Fibroblast of skin of right quadriceps (primary cell): ENCODE measurements around the gene KRTAP10-12.

ENCODE experiments used
- DNase-seq: peaks from one replicate; pipeline ENCODE4 v3.0.0-alpha.2; 2013

The KRTAP10-12 gene

DNA sequence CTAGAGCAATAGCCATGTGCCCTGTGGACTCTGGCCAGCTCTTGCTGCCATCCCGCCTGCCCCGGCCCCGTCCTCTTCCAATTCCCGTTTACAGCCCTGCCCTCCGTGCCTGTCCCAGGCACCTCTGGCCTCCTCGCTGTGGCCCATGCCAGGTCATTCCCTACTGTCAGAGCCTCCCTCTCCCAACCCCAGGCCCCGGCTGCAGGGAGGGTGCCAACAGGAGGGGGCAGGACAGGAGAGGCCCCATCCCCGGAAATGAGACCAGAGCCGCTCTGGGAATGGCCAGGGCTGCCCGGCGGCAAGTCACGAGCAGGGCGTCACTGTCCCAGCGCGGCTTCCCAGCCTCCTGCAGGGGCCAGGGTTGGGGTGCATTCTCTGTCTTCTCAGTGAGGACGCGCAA lies 37.9 kb downstream of the KRTAP10-12 start:
- DNase-seq = no peak

DNA sequence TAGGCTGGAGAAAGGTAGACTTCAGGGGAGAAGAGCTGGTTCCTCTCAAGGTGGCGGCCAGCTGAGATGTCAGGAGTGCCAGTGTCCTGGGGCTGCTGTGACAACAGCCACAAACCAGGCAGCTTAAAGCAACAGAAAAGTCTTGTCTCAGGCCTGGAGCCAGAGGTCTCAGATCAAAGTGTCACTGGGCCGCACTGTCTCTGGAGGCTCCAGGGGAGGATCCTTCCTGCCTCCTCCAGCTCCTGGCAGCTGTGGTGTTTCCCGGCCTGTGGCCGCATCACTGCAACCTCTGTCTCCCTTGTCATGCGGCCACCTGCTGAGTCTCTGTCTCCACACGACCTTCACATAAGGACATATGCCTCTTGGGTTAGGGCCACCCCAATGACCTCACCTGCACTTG lies 38.8 kb downstream of the KRTAP10-12 start:
- no peak for DNase-seq

DNA sequence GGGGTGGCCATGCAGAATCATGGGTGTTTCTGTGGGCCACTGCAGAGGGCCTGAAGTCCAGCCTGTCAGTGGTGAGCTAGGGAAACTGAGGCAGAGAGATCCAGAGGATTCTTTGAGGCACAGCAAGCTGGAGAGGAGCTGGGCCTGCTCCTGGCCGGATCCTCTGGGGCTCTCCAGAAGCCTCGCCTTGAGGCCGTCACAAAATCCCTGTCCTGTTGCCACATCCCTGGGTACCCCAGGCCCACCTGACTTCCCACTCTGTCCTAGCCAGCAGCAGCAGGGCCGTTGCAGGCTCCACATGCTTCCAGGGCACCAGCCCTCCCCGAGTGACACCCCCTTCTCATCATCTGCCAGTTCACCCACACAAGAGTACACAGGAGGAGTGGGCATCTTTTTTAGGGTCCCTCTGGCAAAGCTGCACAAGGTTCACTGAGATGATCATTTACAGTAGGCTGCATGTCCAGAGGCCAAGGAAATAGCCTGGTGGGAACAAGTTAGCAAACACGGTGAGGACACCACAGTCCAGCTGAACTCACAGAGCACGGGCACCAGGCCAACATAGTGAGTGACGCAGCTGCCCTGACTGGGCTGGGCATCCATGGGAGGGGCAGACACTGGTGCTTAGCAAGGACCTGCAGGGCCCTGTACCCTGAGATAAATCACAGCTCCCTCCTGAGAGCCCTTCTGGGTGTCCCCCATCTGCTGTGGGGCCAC lies 39.5 kb downstream of the KRTAP10-12 start:
- DNase-seq = no peak

DNA sequence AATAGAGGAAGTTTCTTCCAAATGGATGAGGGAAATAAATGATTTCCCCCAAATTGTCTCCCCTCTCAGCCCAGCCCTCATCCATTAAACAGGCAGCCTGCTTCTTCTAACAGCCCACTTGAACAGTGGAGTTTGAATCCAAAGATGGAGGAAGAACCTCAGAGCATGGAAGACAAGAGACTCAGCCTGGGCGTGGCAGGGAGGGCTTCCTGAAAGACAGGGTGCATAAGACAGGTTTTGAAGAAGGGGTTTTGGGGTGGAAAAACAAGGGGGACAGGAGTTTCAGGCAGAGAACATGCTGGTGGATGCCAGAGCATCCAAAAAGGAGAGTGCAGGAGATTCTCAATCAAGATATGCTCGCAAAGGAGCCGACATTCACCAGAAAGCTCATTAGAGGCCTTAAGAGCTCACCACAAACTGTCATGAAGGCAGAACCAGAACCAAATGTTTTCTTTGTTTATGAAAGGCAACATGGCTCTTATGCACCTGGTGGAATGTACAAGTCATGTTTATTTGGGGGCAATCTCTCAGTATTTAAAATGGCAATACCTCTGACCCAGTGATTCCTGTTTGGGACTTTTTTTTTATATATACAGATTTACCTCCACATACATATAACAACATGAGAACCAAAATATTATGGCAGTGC lies 40.9 kb downstream of the KRTAP10-12 start:
- DNase-seq = peak; percentile 22

DNA sequence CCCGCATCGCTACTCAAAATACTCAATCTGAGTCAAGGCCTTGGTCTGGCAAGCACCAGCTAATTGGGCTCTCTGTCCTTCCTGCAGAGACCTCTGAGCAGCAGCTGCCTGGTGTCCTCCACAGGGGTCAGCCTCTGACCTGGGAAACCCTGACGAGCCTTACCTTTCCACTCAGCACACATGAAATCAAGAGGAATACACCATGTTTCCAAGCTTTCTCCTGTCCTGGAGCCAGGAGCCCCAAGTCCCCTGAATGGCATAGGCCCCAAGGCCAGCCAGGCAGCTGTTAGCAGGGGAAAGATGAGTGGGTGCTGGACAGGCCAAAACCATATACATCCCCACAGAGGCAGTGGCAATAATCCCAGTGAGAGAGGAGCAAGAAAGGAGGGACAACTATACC lies 41.6 kb downstream of the KRTAP10-12 start:
- DNase-seq = no peak

DNA sequence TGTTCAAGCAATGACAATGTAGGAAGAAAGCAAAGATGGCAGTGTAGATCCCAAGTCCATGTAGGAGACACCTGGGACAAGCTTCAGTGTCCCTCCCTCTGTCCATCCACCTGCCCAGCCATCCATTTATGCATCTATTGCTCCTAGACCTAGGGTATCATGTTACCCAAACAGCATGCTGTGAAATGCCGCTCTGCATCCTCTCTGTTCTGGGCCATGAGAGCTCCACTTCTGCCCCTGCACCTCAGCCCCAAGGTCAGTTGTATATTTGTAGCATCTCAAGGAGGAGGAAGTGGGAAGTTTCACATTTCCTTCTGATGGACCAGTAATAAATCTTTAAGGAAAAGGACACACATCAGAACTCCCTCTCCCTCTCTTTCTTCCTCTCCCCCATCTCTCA lies 42.3 kb downstream of the KRTAP10-12 start:
- no peak for DNase-seq

DNA sequence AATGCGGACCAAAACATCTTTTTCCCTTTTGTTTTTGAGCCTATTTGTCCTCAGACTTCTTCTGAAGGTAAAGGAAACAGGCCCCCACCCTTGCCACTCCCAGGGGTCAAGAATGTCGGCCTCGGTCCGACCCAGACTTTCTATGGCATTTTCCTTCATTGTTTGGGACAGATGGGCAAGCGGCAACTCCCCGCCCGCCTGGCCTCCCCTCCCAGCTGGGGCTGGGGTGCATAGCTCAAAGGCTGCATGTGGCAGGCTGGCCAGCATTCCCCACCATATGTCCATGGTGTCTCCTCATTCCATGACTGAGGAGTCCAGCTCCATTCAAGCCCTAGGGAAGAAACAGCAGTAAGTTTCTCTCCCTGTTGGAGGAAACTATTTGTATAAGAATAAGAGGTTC lies 43.8 kb downstream of the KRTAP10-12 start:
- no peak for DNase-seq

DNA sequence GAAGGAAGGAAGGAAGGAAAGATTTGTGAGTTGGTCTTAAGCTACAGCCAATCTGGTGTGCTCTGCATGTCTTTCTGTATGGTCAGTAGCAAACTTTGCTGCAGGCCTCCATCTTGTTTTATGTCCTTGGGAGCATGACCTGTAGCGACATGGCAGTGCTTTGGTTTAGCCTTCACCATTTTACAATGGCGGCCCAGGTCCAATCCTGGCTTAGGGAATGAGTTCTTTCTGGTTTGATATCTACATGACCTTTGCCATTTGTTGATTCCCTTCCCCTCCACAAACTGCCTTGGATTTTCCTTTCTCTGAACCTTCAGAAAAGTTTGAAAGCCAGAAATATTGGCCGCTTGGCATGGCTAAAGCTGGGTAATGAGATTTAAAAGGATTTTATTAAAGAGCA lies 44.9 kb downstream of the KRTAP10-12 start:
- no peak for DNase-seq

DNA sequence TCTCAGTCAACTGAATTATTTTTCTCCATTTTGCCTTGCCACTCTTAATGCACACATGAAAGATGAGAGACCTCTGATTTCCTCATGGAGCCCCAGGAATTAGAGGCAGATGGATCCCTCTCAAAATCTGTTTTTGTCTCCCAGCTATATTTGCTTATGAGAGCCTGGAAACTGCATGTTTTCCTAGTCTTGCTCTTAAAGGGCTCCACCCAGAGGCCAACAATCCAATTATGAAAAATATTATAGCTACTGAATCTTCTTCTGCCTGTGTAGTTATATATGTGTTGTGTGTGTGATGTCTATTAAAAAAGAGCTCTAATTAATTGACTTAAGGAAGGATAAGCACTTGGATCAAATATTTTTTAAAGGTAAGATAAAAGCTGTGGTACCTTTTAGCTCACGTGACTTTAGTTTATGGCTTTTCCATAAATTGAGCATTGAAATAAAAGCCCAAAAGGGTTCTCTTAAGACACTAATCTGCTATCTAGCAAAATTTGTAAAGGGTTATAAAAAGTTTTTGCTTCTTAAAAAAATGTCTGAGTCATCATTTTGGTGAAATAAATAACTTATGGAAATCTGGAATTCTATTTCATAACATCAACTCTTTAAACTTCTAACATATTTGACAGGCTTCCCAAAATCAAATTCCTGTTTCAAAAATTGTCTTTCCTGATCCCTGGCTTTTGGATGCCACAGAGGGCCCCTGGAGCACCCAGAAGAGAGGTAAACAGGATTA lies 45.6 kb downstream of the KRTAP10-12 start:
- no peak for DNase-seq
